ENCODE data around the gene MALAT1.

GRCh38 chr11:65528819-65529350, 30.0 kb downstream of the MALAT1 start:
- TF ChIP-seq EP300 (IDR thresholded peaks at IDR 0.05; ENCODE audit: borderline replicate concordance in 1 of 2, control insufficient read depth in 1 of 2, low read depth in 2 of 2, low read length in 2 of 2) (no peak), EZH2 (IDR thresholded peaks at IDR 0.05; ENCODE audit: borderline replicate concordance, control insufficient read depth, low read depth, low read length) (no peak), BRCA1 (IDR thresholded peaks at IDR 0.05; ENCODE audit: low read depth, low read length) (no peak), CHD4 (IDR thresholded peaks at IDR 0.05) (no peak), CTCF (IDR thresholded peaks at IDR 0.05 in 2 of 3, conservative IDR thresholded peaks at IDR 0.05 in 1 of 3; ENCODE audit: control insufficient read depth in 2 of 3, extremely low read depth in 1 of 3, insufficient read depth in 1 of 3, low read depth in 3 of 3, low read length in 3 of 3) (no peak), JUND (IDR thresholded peaks at IDR 0.05; ENCODE audit: low read depth, low read length) (no peak), ATF2 (IDR thresholded peaks at IDR 0.05; ENCODE audit: low read length) (no peak), CUX1 (IDR thresholded peaks at IDR 0.05; ENCODE audit: insufficient replicate concordance, low read depth, low read length) (no peak), CEBPB (IDR thresholded peaks at IDR 0.05; ENCODE audit: borderline replicate concordance in 1 of 2, low read depth in 2 of 2, low read length in 2 of 2) (no peak), GABPA (IDR thresholded peaks at IDR 0.05; ENCODE audit: low read depth) (no peak), SMAD5 (IDR thresholded peaks at IDR 0.05; ENCODE audit: low read depth) (no peak), KLF5 (IDR thresholded peaks at IDR 0.05; ENCODE audit: partially characterized antibody) (no peak), MAX (IDR thresholded peaks at IDR 0.05; ENCODE audit: low read depth, low read length) (no peak)

All from GM12878 (cell line).